HEK293T (cell line): ENCODE data around the gene GAR1.

Source experiments
- ARNT ChIP-seq: fragments of 450-650 bp; IDR thresholded peaks from 2 replicates; pipeline ENCODE4 v1.6.1; 2017; ENCODE audit warnings: mild to moderate bottlenecking
- ELF4 ChIP-seq: fragments of 450-650 bp; IDR thresholded peaks from 2 replicates; pipeline ENCODE4 v1.6.1; 2017; ENCODE audit warnings: antibody characterized with exemption
- FOXA1 ChIP-seq: fragments of 450-650 bp; IDR thresholded peaks from 2 replicates; pipeline ENCODE4 v1.6.1; 2016; ENCODE audit warnings: mild to moderate bottlenecking
- FOXK2 ChIP-seq: fragments of 450-650 bp; IDR thresholded peaks from 2 replicates; pipeline ENCODE4 v1.6.1; 2016; ENCODE audit warnings: mild to moderate bottlenecking
- FOXM1 ChIP-seq: fragments of 450-650 bp; IDR thresholded peaks from 2 replicates; pipeline ENCODE4 v1.6.1; 2017; ENCODE audit warnings: mild to moderate bottlenecking, borderline replicate concordance
- HDGF ChIP-seq: fragments of 450-650 bp; IDR thresholded peaks from 2 replicates; pipeline ENCODE4 v1.6.1; 2017; ENCODE audit warnings: antibody characterized with exemption, borderline replicate concordance
- LEF1 ChIP-seq: fragments of 450-650 bp; IDR thresholded peaks from 2 replicates; pipeline ENCODE4 v1.6.1; 2017; ENCODE audit warnings: mild to moderate bottlenecking, borderline replicate concordance
- PKNOX1 ChIP-seq: fragments of 450-650 bp; IDR thresholded peaks from 2 replicates; pipeline ENCODE4 v1.6.1; 2016
- SP1 ChIP-seq: fragments of 450-650 bp; IDR thresholded peaks from 2 replicates; pipeline ENCODE4 v1.6.1; 2017
- SUZ12 ChIP-seq: fragments of 450-650 bp; IDR thresholded peaks from 2 replicates; pipeline ENCODE4 v1.6.1; 2016; ENCODE audit warnings: mild to moderate bottlenecking
- TARDBP ChIP-seq: fragments of 450-650 bp; IDR thresholded peaks from 2 replicates; pipeline ENCODE4 v1.6.1; 2016
- ZNF384 ChIP-seq: fragments of 450-650 bp; IDR thresholded peaks from 2 replicates; pipeline ENCODE4 v1.6.1; 2016

GRCh38 chr4:109803924-109804571 lies 11.5 kb upstream of the GAR1 start:
- no peak for TF ChIP-seq ELF4
- TF ChIP-seq SP1 = no peak
- no peak for TF ChIP-seq HDGF
- no peak for TF ChIP-seq FOXM1
- no peak for TF ChIP-seq TARDBP
- TF ChIP-seq LEF1 = no peak
- no peak for TF ChIP-seq ARNT
- TF ChIP-seq PKNOX1 = 0 out of 2 replicates have a peak, but pooled peaks have one; percentile 12
- no peak for TF ChIP-seq FOXA1
- no peak for TF ChIP-seq FOXK2
- TF ChIP-seq SUZ12 = no peak
- TF ChIP-seq ZNF384 = no peak
